ENCODE data around the gene KRT36.

DNA sequence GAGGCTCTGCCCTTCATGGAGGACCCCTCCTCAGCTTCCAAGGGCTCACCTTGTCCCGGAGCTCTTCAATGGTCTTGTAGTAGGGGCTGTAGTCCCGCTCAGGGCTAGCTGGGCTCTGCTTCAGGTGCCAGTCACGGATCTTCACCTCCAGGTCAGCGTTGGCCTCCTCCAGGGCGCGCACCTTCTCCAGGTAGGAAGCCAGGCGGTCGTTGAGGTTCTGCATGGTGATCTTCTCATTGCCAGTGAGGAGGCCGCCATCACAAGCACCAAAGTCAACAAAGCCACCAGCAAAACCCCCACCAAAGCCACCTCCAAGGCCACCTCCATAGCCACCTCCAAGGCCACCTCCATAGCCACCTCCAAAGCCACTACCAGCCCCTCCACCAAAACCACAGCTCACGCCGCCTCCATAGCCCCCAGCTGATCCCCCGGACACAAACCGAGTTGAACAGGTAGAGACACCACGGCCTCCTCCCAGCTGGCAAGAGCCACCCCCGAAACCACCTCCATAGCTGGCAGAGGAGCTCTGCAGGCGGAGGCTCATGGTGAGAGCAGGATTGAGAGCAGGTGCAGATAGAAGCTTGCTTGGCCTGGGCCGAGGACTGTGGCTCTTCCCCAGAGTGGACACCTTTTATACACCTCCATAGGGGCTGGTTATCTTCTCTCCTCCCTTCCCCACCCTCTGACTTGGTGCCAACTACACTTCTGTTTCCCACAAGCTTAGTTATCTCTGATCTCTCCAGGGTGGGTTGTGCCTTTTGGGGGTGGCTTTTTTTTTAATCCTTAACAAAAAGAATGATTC lies 15.5 kb upstream of the KRT36 start, which contains the start of gene KRT13:
- TF ChIP-seq, protein P1, sequence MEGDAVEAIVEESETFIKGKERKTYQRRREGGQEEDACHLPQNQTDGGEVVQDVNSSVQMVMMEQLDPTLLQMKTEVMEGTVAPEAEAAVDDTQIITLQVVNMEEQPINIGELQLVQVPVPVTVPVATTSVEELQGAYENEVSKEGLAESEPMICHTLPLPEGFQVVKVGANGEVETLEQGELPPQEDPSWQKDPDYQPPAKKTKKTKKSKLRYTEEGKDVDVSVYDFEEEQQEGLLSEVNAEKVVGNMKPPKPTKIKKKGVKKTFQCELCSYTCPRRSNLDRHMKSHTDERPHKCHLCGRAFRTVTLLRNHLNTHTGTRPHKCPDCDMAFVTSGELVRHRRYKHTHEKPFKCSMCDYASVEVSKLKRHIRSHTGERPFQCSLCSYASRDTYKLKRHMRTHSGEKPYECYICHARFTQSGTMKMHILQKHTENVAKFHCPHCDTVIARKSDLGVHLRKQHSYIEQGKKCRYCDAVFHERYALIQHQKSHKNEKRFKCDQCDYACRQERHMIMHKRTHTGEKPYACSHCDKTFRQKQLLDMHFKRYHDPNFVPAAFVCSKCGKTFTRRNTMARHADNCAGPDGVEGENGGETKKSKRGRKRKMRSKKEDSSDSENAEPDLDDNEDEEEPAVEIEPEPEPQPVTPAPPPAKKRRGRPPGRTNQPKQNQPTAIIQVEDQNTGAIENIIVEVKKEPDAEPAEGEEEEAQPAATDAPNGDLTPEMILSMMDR (conservative IDR thresholded peaks at IDR 0.05; ENCODE audit: low read depth in 2 of 2), result no peak
- TF ChIP-seq POLR2AphosphoS5 (IDR thresholded peaks at IDR 0.05; ENCODE audit: low read depth), result no peak
- TF ChIP-seq, protein P2, sequence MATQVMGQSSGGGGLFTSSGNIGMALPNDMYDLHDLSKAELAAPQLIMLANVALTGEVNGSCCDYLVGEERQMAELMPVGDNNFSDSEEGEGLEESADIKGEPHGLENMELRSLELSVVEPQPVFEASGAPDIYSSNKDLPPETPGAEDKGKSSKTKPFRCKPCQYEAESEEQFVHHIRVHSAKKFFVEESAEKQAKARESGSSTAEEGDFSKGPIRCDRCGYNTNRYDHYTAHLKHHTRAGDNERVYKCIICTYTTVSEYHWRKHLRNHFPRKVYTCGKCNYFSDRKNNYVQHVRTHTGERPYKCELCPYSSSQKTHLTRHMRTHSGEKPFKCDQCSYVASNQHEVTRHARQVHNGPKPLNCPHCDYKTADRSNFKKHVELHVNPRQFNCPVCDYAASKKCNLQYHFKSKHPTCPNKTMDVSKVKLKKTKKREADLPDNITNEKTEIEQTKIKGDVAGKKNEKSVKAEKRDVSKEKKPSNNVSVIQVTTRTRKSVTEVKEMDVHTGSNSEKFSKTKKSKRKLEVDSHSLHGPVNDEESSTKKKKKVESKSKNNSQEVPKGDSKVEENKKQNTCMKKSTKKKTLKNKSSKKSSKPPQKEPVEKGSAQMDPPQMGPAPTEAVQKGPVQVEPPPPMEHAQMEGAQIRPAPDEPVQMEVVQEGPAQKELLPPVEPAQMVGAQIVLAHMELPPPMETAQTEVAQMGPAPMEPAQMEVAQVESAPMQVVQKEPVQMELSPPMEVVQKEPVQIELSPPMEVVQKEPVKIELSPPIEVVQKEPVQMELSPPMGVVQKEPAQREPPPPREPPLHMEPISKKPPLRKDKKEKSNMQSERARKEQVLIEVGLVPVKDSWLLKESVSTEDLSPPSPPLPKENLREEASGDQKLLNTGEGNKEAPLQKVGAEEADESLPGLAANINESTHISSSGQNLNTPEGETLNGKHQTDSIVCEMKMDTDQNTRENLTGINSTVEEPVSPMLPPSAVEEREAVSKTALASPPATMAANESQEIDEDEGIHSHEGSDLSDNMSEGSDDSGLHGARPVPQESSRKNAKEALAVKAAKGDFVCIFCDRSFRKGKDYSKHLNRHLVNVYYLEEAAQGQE (IDR thresholded peaks at IDR 0.05; ENCODE audit: unreplicated experiment), result no peak
- TF ChIP-seq, protein P3, sequence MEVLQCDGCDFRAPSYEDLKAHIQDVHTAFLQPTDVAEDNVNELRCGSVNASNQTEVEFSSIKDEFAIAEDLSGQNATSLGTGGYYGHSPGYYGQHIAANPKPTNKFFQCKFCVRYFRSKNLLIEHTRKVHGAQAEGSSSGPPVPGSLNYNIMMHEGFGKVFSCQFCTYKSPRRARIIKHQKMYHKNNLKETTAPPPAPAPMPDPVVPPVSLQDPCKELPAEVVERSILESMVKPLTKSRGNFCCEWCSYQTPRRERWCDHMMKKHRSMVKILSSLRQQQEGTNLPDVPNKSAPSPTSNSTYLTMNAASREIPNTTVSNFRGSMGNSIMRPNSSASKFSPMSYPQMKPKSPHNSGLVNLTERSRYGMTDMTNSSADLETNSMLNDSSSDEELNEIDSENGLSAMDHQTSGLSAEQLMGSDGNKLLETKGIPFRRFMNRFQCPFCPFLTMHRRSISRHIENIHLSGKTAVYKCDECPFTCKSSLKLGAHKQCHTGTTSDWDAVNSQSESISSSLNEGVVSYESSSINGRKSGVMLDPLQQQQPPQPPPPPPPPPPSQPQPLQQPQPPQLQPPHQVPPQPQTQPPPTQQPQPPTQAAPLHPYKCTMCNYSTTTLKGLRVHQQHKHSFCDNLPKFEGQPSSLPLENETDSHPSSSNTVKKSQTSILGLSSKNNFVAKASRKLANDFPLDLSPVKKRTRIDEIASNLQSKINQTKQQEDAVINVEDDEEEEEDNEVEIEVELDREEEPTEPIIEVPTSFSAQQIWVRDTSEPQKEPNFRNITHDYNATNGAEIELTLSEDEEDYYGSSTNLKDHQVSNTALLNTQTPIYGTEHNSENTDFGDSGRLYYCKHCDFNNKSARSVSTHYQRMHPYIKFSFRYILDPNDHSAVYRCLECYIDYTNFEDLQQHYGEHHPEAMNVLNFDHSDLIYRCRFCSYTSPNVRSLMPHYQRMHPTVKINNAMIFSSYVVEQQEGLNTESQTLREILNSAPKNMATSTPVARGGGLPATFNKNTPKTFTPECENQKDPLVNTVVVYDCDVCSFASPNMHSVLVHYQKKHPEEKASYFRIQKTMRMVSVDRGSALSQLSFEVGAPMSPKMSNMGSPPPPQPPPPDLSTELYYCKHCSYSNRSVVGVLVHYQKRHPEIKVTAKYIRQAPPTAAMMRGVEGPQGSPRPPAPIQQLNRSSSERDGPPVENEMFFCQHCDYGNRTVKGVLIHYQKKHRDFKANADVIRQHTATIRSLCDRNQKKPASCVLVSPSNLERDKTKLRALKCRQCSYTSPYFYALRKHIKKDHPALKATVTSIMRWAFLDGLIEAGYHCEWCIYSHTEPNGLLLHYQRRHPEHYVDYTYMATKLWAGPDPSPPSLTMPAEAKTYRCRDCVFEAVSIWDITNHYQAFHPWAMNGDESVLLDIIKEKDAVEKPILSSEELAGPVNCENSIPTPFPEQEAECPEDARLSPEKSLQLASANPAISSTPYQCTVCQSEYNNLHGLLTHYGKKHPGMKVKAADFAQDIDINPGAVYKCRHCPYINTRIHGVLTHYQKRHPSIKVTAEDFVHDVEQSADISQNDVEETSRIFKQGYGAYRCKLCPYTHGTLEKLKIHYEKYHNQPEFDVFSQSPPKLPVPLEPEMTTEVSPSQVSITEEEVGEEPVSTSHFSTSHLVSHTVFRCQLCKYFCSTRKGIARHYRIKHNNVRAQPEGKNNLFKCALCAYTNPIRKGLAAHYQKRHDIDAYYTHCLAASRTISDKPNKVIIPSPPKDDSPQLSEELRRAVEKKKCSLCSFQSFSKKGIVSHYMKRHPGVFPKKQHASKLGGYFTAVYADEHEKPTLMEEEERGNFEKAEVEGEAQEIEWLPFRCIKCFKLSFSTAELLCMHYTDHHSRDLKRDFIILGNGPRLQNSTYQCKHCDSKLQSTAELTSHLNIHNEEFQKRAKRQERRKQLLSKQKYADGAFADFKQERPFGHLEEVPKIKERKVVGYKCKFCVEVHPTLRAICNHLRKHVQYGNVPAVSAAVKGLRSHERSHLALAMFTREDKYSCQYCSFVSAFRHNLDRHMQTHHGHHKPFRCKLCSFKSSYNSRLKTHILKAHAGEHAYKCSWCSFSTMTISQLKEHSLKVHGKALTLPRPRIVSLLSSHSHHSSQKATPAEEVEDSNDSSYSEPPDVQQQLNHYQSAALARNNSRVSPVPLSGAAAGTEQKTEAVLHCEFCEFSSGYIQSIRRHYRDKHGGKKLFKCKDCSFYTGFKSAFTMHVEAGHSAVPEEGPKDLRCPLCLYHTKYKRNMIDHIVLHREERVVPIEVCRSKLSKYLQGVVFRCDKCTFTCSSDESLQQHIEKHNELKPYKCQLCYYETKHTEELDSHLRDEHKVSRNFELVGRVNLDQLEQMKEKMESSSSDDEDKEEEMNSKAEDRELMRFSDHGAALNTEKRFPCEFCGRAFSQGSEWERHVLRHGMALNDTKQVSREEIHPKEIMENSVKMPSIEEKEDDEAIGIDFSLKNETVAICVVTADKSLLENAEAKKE (CRISPR knock-in tag; IDR thresholded peaks at IDR 0.05), result no peak
- no peak for TF ChIP-seq EZH2 (IDR thresholded peaks at IDR 0.05; ENCODE audit: low read depth, unreplicated experiment)
- TF ChIP-seq CREB1 (CRISPR knock-in tag; IDR thresholded peaks at IDR 0.05; ENCODE audit: low read depth), result no peak
- no peak for TF ChIP-seq EZH2phosphoT487 (IDR thresholded peaks at IDR 0.05; ENCODE audit: unreplicated experiment)
- no peak for TF ChIP-seq ZNF114 (CRISPR knock-in tag; IDR thresholded peaks at IDR 0.05)
- TF ChIP-seq ETS1 (IDR thresholded peaks at IDR 0.05), result no peak
